ENCODE measurements around the gene SPACA6.

SPACA6 gene

DNA sequence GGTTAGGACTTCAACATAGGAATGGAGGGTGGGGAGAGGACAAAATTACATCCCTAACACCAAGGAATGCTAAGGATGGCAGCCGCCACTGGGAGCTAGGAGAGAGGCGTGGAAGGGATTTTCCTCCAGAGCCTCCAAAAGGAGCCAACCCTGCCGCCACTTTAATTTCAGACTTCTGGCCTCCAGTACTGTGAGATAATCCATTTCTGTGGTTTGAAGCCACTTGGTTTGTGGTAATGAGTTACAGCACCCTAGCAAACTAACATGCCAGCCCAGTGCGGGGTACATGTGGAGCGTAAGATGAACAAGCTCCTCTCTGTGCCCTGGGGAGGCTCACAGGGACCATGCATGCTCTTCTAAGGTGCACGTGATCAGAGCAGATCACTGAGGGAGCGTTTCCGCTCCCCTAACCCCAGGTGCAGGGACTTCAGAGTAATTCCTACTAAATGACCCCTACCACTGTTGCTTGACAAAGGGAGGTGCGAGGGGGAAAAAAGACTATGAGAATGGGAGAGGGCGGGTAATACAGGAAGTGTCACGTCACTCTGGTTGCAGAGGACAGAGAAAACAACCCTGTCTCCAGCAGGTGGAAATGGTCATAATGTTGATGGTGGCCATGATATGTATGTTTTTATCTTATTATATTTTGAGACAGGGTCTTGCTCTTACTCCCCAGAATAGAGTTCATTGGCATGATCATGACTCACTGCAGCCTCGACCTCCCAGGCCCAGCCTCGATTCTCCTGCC, 46.5 kb downstream of the SPACA6 start:
- DNase-seq: no peak

DNA sequence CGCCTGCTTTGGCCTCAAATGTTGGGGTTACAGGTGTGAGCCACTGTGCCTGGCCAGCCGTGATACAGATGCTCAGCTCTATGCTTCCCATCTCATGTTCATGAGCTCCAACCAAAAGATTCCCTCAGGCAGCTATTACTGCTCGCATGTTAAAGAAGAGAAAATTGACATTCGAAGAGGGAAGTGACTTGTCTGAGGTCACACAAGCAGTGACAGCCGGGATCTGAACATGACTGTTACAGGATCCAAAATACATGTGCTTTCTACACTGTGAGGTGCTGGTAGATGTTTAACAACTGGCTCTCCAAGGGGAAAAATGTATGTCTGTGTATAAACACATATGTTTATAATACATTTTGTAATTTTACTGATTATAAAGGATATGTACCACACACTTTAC, 47.2 kb downstream of the SPACA6 start:
- no peak for DNase-seq

DNA sequence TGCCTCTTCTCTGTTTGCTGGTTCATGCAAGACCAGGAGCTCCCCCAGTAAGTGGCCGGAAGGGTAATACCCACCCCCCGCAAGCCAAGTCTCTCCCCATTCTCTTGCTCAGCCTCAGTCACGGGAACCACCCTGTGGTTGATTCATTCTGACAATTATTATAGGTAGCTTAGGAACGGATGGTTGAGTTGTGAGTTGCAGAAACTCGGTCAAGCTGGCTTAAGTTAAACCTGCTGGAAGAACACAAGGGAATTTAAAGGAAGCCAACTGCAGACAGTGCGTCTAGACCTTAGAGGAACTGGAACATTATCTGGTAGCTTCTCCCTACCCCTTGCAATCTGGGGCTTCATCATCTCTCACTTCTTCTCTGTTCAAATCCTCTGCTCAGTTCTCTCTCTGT, 49.7 kb downstream of the SPACA6 start:
- DNase-seq: no peak

DNA sequence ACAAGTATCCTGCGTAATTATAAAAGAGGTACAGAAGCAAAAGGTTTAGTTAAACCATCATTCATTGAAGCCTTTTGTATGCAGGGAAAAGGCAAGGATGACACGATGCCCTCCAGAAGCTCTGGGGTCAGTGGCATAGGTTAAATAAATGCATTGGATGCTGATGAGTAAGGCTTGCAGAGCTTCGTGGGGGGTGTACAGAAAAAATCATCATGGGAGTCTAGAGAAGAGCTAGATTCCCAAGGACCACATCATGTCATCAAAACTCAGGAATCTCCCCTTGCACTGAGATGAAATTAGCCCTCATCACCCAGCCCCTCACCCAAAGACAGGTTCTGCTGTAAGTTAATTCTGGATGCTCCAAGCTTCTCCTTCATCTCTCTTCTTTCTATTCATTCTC, 50.3 kb downstream of the SPACA6 start:
- DNase-seq: no peak

DNA sequence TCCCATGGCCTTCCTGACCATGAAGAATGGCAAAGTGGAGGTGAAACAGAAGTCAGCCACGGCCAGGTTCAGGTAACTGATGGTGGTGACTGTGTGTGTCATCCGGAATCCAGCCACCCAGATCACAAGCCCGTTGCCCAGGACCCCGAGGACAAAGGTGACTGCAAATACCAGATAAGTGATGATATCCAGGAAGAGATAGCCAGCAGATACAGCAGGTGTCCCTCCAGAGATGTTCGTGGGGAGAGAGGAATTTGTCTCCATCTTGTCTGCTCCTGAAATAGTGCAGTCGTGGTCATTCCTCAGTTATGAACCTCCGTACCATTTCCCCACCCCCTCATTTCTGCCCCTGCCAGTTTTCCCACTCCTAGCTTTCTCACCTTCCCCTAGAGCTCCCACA, 53.6 kb downstream of the SPACA6 start:
- DNase-seq: no peak

DNA sequence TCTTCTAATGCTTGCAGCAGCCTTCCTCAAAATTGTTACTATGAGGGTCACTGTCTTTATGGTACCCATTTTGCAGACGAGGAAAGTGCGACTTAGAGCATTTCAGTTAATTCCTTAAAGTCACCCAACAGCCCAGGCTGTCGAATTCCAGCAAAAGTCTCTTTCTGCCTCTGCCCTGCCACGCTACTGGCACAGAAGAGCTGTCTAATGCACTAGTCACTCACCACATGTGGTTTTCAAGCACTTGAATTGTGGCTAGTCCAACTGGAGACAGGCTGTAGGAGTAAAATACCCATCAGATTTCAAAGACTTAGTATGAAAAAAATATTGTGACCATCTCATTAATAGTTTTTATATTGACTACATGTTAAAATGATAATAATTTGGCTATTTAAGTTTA, 56.8 kb downstream of the SPACA6 start:
- DNase-seq: no peak

DNA sequence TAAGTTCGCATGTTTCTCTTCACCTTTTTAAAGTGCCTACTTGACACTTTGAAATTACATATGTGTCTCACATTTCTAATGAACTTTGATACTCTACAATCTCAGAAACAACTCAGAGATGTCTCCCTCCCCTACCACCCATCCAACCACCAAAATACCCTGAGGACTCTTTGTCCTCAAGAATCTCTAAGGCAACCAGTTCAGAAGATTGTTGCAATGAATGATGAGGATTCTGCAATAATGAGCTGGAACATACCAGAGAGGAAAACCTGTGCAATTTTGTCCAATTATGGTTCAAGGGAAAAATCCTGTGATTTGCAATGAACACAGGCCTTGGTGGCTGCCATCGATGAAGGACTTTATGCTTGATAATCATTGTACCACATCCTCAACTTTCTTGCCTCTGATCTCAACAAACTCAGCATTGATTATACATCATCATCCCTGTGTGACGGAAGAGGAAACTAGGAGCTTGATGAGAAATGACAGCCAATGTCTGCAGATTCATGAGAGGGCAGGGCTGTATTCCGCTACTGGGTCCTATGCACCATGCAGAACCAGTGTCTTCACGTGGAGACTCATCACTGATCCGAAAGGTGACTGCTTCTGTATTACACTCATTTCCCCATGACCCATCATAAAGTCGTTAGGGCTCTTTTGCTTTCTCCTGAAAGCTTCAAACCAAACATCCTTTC, 57.4 kb downstream of the SPACA6 start:
- DNase-seq: no peak

DNA sequence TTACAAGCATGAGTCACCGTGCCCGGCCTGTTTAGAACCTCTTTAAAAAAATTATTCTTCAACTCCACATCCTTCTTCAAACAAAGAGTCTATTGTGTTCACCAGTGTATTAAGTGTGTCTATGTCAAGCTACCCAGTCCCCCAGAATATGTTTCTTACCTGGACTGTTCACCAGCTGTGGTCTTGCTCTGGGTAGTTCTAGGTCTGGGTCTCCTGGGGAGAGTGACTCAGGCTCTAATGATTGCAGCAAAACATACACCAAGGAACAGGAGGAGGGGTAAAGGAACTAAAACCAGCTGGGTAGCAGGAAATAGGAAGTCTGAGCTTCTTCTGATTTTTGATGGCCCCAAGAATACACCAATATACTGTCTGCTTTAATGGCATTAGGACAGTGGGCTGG, 58.5 kb downstream of the SPACA6 start, which contains the start of gene FPR1:
Gene FPR1, minus strand, starts transcription at position 224 of the 400 bp plus-strand sequence. CDS start 4,884 bp downstream, outside the sequence.
- DNase-seq: no peak

DNA sequence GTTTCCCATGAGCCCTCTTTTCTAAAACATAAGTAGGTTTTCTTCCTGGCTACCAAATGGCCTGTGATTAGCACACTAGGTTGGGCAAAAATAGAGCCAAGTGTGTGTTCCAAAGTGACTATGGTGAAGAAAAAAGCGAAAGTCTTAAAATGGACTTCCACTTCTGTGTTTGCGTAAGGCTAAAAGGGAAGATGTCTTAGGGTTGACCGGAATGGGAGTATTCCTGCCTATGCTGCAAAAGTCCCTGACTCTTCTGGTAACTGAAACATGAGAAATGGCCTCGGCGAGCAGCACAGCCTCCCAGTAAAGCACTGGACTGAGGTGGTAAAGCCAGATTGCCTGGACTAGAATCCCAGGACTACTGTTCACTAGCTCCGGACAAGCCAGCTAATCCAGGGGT, 61.0 kb downstream of the SPACA6 start:
- peak; percentile 6 for DNase-seq

DNA sequence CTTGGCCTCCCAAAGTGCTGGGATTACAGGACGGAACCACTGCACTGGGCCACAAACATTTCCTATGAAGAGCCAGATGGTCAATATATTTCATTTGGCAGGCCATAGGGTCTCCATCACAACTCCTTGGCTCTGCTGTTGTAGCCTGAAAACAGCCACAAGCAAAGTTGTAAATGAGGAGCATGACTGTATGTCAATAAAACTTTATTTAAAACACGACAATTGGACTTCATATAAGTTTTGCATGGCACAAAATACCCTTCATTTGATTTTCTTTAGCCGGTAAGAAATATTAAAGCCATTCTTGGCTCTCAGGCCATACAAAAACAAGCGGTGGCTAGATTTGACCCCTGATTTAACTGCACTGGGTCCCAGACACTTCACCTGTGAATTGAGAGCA, 61.6 kb downstream of the SPACA6 start:
- peak; percentile 5 for DNase-seq
